Thoracic aorta (tissue), 2 donors: ENCODE measurements around the gene ZNF407. TPM values are rescaled to one million over a fixed set of nuclear protein-coding genes. Genes with fewer than 3 reads are reported as not detected.

Experiments
- ATAC-seq: fragments of 150-250 bp; one replicate; pipeline ENCODE4 v1.8.0; 2017; ENCODE audit warnings: low read depth; ENCODE audit not compliant: insufficient number of reproducible peaks, low FRiP score
- DNase-seq: peaks from one replicate; pipeline ENCODE4 v3.0.0-alpha.2; 2020; ENCODE audit warnings: low spot score
- H3K27ac ChIP-seq, 2 donors: fragments of 200-600 bp; sonication (generic); 1 replicate in 1 of 2; 2 replicates in 1 of 2; pipeline ENCODE4 v1.5.1; 2016; ENCODE audit warnings: mild to moderate bottlenecking in 2 of 2, moderate library complexity in 2 of 2
- H3K27me3 ChIP-seq: fragments of 200-600 bp; sonication (generic); replicated peaks from 2 replicates; pipeline ENCODE4 v1.6.0; 2016; ENCODE audit warnings: mild to moderate bottlenecking; ENCODE audit not compliant: insufficient read depth
- H3K36me3 ChIP-seq: fragments of 200-600 bp; sonication (generic); one replicate; pipeline ENCODE4 v1.5.1; 2016
- H3K4me1 ChIP-seq, 2 donors: fragments of 200-600 bp; sonication (generic); 1 replicate in 1 of 2; 2 replicates in 1 of 2; pipeline versions ENCODE4 v1.5.1 to v1.6.0; 2016; ENCODE audit warnings: low read depth in 2 of 2, mild to moderate bottlenecking in 1 of 2; ENCODE audit not compliant: control insufficient read depth in 1 of 2
- H3K4me3 ChIP-seq: fragments of 200-600 bp; sonication (generic); 2 replicates; pipeline ENCODE4 v1.5.1; 2016; ENCODE audit warnings: mild to moderate bottlenecking
- H3K9me3 ChIP-seq: fragments of 200-600 bp; sonication (generic); 2 replicates; pipeline ENCODE4 v1.5.1; 2016
- total RNA-seq, 2 donors: library from RNA; depleted of rRNA; stranded (reverse); fragments of >200 nt; gene quantifications; one replicate each; pipeline versions ENCODE4 v1.1.0 to v1.2.3, GENCODE V29; 2016
- TF ChIP-seq, protein P1 (sequence below): fragments of 200-600 bp; sonication (generic); IDR thresholded peaks from one replicate; pipeline ENCODE4 v1.5.1; 2019; ENCODE audit warnings: antibody characterized with exemption

The ZNF407 gene
- total RNA-seq, 2 donors from 2014 or later, result 18.7 to 26.7 TPM

- no peaks in the 10 kb centered on the region for H3K36me3 ChIP-seq
- ATAC-seq, result no peak
These were observed 230.5 kb downstream of the ZNF407 start for GRCh38 chr18:74828200-74828599.

DNA sequence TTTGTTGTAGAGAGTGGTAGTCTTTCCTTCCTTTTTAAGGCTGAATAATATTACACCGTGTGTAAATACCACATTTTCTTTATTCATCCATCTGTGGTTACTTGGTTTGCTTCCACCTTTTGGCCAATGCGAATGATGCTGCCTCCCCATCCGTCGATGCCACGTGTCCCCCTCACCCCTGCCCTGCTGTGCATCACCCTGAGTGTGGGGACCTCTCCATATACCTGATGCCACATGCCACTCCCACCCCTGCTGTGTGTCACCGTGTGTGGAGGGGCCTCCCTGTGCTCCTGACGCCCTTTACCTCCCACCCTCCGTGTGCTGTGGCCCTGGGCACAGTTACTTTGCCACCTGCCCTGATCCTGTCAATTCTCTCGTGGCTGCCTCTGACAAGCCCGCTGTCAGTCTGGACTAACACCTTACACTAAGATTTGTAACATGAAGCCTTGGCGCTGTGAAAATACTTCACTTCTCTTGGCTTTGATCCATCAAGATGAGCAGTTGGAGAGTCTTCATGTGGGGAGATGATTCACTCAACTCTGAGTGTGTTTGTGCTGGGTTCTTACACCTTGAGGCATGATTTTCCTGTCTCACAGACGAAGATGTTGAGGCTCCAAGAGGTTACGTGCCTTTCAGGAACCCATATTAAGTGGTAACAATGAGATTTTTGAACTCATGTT lies 234.0 kb downstream of the ZNF407 start:
- Histone ChIP-seq H3K4me1 (no peaks in the 10 kb centered on the region), H3K36me3 (no peaks in the 10 kb centered on the region), H3K27me3 (no peaks in the 10 kb centered on the region), H3K9me3 (no peaks in the 10 kb centered on the region), H3K4me3 (no peak overlapping the region), H3K27ac (no peak overlapping the region)
- TF ChIP-seq, protein P1, sequence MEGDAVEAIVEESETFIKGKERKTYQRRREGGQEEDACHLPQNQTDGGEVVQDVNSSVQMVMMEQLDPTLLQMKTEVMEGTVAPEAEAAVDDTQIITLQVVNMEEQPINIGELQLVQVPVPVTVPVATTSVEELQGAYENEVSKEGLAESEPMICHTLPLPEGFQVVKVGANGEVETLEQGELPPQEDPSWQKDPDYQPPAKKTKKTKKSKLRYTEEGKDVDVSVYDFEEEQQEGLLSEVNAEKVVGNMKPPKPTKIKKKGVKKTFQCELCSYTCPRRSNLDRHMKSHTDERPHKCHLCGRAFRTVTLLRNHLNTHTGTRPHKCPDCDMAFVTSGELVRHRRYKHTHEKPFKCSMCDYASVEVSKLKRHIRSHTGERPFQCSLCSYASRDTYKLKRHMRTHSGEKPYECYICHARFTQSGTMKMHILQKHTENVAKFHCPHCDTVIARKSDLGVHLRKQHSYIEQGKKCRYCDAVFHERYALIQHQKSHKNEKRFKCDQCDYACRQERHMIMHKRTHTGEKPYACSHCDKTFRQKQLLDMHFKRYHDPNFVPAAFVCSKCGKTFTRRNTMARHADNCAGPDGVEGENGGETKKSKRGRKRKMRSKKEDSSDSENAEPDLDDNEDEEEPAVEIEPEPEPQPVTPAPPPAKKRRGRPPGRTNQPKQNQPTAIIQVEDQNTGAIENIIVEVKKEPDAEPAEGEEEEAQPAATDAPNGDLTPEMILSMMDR, result no peak
- DNase-seq (no peak), ATAC-seq (no peak)

More at GRCh38 chr18:74828200-74828599, 230.5 kb downstream of the ZNF407 start:
- Histone ChIP-seq H3K4me3 (no peak overlapping the region), H3K9me3 (no peaks in the 10 kb centered on the region), H3K4me1 (no peaks in the 10 kb centered on the region), H3K27ac (no peak overlapping the region), H3K27me3 (no peaks in the 10 kb centered on the region)
- DNase-seq, result no peak
- TF ChIP-seq, protein P1, result no peak

GRCh38 chr18:74832381-74832780 lies 234.7 kb downstream of the ZNF407 start:
- Histone ChIP-seq H3K4me1 (no peaks in the 10 kb centered on the region), H3K27ac (no peak overlapping the region)

GRCh38 chr18:74832999-74833398 lies 235.3 kb downstream of the ZNF407 start:
- DNase-seq, result no peak
- Histone ChIP-seq H3K27ac (no peak overlapping the region), H3K27me3 (no peaks in the 10 kb centered on the region), H3K4me1 (no peaks in the 10 kb centered on the region), H3K4me3 (no peak overlapping the region), H3K36me3 (no peaks in the 10 kb centered on the region), H3K9me3 (no peaks in the 10 kb centered on the region)
- ATAC-seq, result no peak
- TF ChIP-seq, protein P1, result no peak

More at GRCh38 chr18:74832381-74832780, 234.7 kb downstream of the ZNF407 start:
- Histone ChIP-seq H3K4me3 (no peak overlapping the region), H3K9me3 (no peaks in the 10 kb centered on the region), H3K36me3 (no peaks in the 10 kb centered on the region), H3K27me3 (no peaks in the 10 kb centered on the region)
- DNase-seq (no peak), ATAC-seq (no peak)
- TF ChIP-seq, protein P1, result no peak

DNA sequence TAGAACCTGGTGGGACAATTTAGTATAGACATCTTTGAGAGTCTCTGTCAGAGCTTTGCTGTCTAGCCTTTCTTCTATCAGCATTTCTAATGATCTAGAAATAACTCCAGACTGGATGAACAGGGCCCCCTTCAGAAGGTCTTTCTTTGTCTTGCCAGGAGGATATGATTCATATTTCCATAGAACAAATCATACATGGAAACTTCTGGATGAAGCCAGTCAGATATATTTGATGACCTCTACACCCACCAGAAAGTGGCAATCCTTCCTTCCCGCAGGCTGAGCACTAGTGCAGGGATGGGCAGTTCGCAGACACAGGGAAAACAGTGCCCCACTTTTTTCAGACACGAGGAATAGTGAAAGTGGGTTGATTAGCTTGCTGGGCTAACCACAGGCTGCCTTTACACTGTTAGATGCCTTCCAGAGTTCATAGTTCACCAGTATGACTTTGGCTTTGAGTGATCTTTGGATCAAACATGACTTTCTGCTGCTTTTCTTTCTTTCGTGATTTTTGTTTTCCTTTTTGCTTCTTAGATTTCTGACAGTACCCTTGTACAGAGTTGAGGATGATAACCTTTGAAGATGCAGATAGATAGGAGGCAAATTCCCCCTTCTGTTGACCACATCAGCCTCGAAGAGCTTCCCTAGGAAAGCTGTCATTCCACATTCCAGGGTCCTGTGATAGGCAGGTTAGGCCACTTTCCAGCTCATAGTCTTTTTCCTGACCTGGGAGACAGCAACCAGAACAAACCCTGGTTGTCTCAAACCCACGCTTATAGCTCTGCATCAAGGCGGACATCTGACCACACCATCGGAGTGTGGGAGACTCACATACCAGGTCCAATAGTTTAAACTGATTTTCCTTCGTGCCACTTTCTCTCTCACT lies 237.0 kb downstream of the ZNF407 start:
- no peak overlapping the region for H3K4me3 ChIP-seq
- no peaks in the 10 kb centered on the region for H3K36me3 ChIP-seq
- DNase-seq (no peak), ATAC-seq (no peak)
- H3K27me3 ChIP-seq, result no peaks in the 10 kb centered on the region
- H3K9me3 ChIP-seq, result no peaks in the 10 kb centered on the region
- no peaks in the 10 kb centered on the region for H3K4me1 ChIP-seq
- no peak overlapping the region for H3K27ac ChIP-seq
- TF ChIP-seq, protein P1, result no peak
